ENCODE results near the gene ELK4.

ELK4 gene

GRCh38 chr1:205631768-205632668 lies at the start of gene ELK4:
Gene ELK4, minus strand, starts transcription at chr1:205632011. Its CDS starts 8,129 bp downstream, at chr1:205623882.
- peak; percentile 99 for DNase-seq (ENCODE audit: low spot score)

GRCh38 chr1:205681364-205681763 lies 49.6 kb upstream of the ELK4 start:
- DNase-seq (ENCODE audit: low spot score) = no peak

GRCh38 chr1:205680073-205680851 lies 48.5 kb upstream of the ELK4 start, which contains the start of gene SLC45A3:
Gene SLC45A3, minus strand, starts transcription at chr1:205680509. Its CDS starts 15,853 bp downstream, at chr1:205664656.
- peak; percentile 84 for DNase-seq (ENCODE audit: low spot score)

- DNase-seq (ENCODE audit: low spot score) = no peak
Measured at GRCh38 chr1:205678286-205679111, 46.7 kb upstream of the ELK4 start.

GRCh38 chr1:205677167-205677566 lies 45.4 kb upstream of the ELK4 start:
- no peak for DNase-seq (ENCODE audit: low spot score)

GRCh38 chr1:205676597-205676996 lies 44.8 kb upstream of the ELK4 start:
- DNase-seq (ENCODE audit: low spot score) = no peak

- no peak for DNase-seq (ENCODE audit: low spot score)
Measured at GRCh38 chr1:205676002-205676401, 44.2 kb upstream of the ELK4 start.

GRCh38 chr1:205675247-205675646 lies 43.4 kb upstream of the ELK4 start:
- no peak for DNase-seq (ENCODE audit: low spot score)

- DNase-seq (ENCODE audit: low spot score) = no peak
Measured at GRCh38 chr1:205672970-205673369, 41.2 kb upstream of the ELK4 start.

GRCh38 chr1:205672395-205672889 lies 40.6 kb upstream of the ELK4 start:
- DNase-seq (ENCODE audit: low spot score) = no peak

- DNase-seq (ENCODE audit: low spot score) = no peak
Measured at GRCh38 chr1:205670611-205671430, 39.0 kb upstream of the ELK4 start.

- DNase-seq (ENCODE audit: low spot score) = no peak
Measured at GRCh38 chr1:205670150-205670446, 38.3 kb upstream of the ELK4 start.

- no peak for DNase-seq (ENCODE audit: low spot score)
Measured at GRCh38 chr1:205669341-205670149, 37.7 kb upstream of the ELK4 start.

GRCh38 chr1:205668951-205669340 lies 37.1 kb upstream of the ELK4 start:
- DNase-seq (ENCODE audit: low spot score) = no peak

- no peak for DNase-seq (ENCODE audit: low spot score)
Measured at GRCh38 chr1:205667909-205668643, 36.3 kb upstream of the ELK4 start.

- DNase-seq (ENCODE audit: low spot score) = peak; percentile 3
Measured at GRCh38 chr1:205666372-205667166, 34.8 kb upstream of the ELK4 start.

GRCh38 chr1:205665201-205666045 lies 33.6 kb upstream of the ELK4 start:
- DNase-seq (ENCODE audit: low spot score) = no peak

Measured in GM03348 (cell line).